Lower leg skin (tissue), 3 donors: ENCODE measurements around the gene PLAC1.

ENCODE experiments used
- POLR2A ChIP-seq, 2 donors: fragments of 450-650 bp; IDR thresholded peaks; one replicate each; pipeline ENCODE4 v1.6.1; 2016 to 2017; ENCODE audit warnings: antibody characterized with exemption in 2 of 2, mild to moderate bottlenecking in 1 of 2, moderate library complexity in 1 of 2
- TF ChIP-seq, protein P1 (sequence below), 3 donors: fragments of 450-650 bp; IDR thresholded peaks; one replicate each; pipeline ENCODE4 v1.5.1; 2016; ENCODE audit warnings: antibody characterized with exemption in 3 of 3, mild to moderate bottlenecking in 3 of 3, moderate library complexity in 2 of 3

DNA sequence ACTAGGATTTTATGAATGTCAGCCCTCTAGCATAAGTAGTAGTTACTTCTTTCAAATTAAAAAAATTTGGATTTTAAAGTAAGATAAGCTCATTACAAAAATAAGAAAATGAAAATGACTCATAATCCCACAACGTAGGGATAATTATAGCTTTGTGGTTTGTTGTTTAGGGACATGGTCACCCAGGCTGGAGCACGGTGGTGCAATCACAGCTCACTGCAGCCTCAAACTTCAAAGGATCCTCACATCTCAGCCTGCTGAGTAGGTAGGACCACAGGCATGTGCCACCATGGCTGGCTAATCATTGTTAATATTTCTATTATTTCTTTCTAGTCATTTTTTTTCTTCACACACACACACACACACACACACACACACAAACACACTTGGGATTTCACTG is 57.6 kb downstream of the PLAC1 start:
- TF ChIP-seq, protein P1, sequence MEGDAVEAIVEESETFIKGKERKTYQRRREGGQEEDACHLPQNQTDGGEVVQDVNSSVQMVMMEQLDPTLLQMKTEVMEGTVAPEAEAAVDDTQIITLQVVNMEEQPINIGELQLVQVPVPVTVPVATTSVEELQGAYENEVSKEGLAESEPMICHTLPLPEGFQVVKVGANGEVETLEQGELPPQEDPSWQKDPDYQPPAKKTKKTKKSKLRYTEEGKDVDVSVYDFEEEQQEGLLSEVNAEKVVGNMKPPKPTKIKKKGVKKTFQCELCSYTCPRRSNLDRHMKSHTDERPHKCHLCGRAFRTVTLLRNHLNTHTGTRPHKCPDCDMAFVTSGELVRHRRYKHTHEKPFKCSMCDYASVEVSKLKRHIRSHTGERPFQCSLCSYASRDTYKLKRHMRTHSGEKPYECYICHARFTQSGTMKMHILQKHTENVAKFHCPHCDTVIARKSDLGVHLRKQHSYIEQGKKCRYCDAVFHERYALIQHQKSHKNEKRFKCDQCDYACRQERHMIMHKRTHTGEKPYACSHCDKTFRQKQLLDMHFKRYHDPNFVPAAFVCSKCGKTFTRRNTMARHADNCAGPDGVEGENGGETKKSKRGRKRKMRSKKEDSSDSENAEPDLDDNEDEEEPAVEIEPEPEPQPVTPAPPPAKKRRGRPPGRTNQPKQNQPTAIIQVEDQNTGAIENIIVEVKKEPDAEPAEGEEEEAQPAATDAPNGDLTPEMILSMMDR (IDR thresholded peaks at IDR 0.05): no peak
- TF ChIP-seq POLR2A (IDR thresholded peaks at IDR 0.05): no peak
